ENCODE results near the gene THSD7A. TPM values are rescaled to one million over a fixed set of nuclear protein-coding genes. Genes with fewer than 3 reads are reported as not detected.

Gene THSD7A
- total RNA-seq, 1 experiment from 2014 or later = 0.68 TPM

DNA sequence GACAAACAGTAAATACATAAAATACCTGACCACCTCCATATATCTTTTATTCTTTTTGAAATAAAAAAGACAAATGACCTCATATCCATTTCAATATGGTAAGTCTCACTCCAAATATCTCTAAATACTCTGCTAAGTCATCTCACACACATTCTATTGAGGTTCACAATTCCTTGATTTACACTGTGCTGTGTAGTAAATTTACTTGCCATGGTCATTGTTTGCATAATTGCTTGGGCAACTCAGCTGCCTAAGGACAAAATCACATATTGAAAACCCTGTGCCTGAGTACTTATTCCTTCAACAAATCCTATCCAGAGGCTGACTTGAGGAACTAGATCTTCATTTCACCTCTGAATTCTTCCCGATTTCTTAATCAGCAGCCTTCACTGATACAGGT is 176.4 kb downstream of the THSD7A start:
- Mint-ChIP-seq H3K4me1 (no peaks in the 10 kb centered on the region), H3K4me3 (no peak overlapping the region), H3K27me3 (ENCODE audit: low read depth) (no peaks in the 10 kb centered on the region), H3K27ac (no peak overlapping the region), H3K36me3 (no peaks in the 10 kb centered on the region), H3K9me3 (no peaks in the 10 kb centered on the region)
- DNase-seq (ENCODE audit: low spot score) (no peak), ATAC-seq (no peak)
- POLR2A ChIA-PET = no interaction called here
- CTCF ChIA-PET = no interaction called here
- TF ChIP-seq ZNF396 (CRISPR knock-in tag; IDR thresholded peaks at IDR 0.05; ENCODE audit: borderline replicate concordance) (no peak), NFYB (CRISPR knock-in tag; conservative IDR thresholded peaks at IDR 0.05; ENCODE audit: low read depth) (no peak), FOXJ3 (CRISPR knock-in tag; IDR thresholded peaks at IDR 0.05; ENCODE audit: borderline replicate concordance) (no peak)
- TF ChIP-seq, protein P1, sequence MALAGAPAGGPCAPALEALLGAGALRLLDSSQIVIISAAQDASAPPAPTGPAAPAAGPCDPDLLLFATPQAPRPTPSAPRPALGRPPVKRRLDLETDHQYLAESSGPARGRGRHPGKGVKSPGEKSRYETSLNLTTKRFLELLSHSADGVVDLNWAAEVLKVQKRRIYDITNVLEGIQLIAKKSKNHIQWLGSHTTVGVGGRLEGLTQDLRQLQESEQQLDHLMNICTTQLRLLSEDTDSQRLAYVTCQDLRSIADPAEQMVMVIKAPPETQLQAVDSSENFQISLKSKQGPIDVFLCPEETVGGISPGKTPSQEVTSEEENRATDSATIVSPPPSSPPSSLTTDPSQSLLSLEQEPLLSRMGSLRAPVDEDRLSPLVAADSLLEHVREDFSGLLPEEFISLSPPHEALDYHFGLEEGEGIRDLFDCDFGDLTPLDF (CRISPR knock-in tag; IDR thresholded peaks at IDR 0.05) = no peak

DNA sequence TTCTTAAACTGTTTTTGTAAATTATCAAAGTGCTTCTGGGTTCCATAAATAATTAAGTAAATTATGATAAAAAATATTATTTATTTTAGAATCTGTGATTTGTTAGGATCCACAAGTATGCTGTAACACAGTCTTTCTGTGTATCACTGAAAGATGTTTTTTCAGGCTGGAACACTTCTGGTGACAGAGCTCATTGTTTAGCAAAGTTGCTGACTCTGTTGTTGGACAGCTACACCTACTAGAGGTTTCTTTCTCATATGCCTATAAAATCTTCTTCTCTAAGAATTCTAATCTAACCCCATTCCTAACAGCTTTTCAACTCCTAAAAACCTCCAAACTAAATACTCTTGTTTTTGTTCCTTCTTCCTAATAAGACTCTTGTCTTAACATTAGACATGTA is 176.8 kb downstream of the THSD7A start:
- Mint-ChIP-seq H3K9me3 (no peaks in the 10 kb centered on the region), H3K27ac (no peak overlapping the region), H3K27me3 (ENCODE audit: low read depth) (no peaks in the 10 kb centered on the region), H3K36me3 (no peaks in the 10 kb centered on the region), H3K4me1 (no peaks in the 10 kb centered on the region), H3K4me3 (no peak overlapping the region)
- CTCF ChIA-PET = no interaction called here
- ATAC-seq (no peak), DNase-seq (ENCODE audit: low spot score) (no peak)
- TF ChIP-seq, protein P2, sequence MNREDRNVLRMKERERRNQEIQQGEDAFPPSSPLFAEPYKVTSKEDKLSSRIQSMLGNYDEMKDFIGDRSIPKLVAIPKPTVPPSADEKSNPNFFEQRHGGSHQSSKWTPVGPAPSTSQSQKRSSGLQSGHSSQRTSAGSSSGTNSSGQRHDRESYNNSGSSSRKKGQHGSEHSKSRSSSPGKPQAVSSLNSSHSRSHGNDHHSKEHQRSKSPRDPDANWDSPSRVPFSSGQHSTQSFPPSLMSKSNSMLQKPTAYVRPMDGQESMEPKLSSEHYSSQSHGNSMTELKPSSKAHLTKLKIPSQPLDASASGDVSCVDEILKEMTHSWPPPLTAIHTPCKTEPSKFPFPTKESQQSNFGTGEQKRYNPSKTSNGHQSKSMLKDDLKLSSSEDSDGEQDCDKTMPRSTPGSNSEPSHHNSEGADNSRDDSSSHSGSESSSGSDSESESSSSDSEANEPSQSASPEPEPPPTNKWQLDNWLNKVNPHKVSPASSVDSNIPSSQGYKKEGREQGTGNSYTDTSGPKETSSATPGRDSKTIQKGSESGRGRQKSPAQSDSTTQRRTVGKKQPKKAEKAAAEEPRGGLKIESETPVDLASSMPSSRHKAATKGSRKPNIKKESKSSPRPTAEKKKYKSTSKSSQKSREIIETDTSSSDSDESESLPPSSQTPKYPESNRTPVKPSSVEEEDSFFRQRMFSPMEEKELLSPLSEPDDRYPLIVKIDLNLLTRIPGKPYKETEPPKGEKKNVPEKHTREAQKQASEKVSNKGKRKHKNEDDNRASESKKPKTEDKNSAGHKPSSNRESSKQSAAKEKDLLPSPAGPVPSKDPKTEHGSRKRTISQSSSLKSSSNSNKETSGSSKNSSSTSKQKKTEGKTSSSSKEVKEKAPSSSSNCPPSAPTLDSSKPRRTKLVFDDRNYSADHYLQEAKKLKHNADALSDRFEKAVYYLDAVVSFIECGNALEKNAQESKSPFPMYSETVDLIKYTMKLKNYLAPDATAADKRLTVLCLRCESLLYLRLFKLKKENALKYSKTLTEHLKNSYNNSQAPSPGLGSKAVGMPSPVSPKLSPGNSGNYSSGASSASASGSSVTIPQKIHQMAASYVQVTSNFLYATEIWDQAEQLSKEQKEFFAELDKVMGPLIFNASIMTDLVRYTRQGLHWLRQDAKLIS (CRISPR knock-in tag; IDR thresholded peaks at IDR 0.05; ENCODE audit: borderline replicate concordance) = no peak
- no peak for TF ChIP-seq ZNF219 (CRISPR knock-in tag; IDR thresholded peaks at IDR 0.05; ENCODE audit: borderline replicate concordance)
- TF ChIP-seq, protein P3, sequence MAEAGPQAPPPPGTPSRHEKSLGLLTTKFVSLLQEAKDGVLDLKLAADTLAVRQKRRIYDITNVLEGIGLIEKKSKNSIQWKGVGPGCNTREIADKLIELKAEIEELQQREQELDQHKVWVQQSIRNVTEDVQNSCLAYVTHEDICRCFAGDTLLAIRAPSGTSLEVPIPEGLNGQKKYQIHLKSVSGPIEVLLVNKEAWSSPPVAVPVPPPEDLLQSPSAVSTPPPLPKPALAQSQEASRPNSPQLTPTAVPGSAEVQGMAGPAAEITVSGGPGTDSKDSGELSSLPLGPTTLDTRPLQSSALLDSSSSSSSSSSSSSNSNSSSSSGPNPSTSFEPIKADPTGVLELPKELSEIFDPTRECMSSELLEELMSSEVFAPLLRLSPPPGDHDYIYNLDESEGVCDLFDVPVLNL (CRISPR knock-in tag; IDR thresholded peaks at IDR 0.05; ENCODE audit: borderline replicate concordance, low read depth) = no peak
- TF ChIP-seq MXD4 (CRISPR knock-in tag; IDR thresholded peaks at IDR 0.05; ENCODE audit: borderline replicate concordance) = no peak
- TF ChIP-seq TCF7 (CRISPR knock-in tag; IDR thresholded peaks at IDR 0.05; ENCODE audit: low read depth) = no peak
- TF ChIP-seq ATF1 (CRISPR knock-in tag; IDR thresholded peaks at IDR 0.05) = no peak
- TF ChIP-seq NR2C2 (CRISPR knock-in tag; IDR thresholded peaks at IDR 0.05) = no peak
- TF ChIP-seq ZNF232 (CRISPR knock-in tag; IDR thresholded peaks at IDR 0.05) = no peak
- no peak for TF ChIP-seq NR3C1 (CRISPR knock-in tag; conservative IDR thresholded peaks at IDR 0.05; ENCODE audit: low read depth)
- TF ChIP-seq CBFB (CRISPR knock-in tag; IDR thresholded peaks at IDR 0.05; ENCODE audit: low read depth) = no peak
- no peak for TF ChIP-seq OVOL2 (CRISPR knock-in tag; IDR thresholded peaks at IDR 0.05; ENCODE audit: borderline replicate concordance)
- TF ChIP-seq GRHL2 (CRISPR knock-in tag; IDR thresholded peaks at IDR 0.05; ENCODE audit: insufficient replicate concordance, severe bottlenecking) = no peak
- TF ChIP-seq MYBL2 (CRISPR knock-in tag; IDR thresholded peaks at IDR 0.05) = no peak
- POLR2A ChIA-PET = no interaction called here

DNA sequence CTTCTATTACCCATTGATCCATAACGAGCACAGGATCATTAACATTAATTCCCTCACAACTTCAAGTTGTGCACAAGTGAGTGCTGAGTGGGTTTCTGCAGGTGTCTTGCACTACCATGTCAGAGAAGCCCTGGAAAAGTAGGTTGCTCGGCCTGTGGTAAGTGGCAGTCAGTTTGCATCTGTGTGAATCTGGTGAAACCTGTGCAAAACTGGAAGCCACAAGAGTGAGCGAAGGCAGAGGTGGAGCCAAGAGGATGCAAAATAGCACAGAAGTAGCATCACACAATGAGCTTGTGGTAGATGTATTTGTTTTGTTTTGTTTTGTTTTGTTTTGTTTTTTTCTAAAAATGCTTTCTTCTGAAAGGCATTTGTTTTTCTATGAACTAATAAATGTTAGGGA is 181.5 kb downstream of the THSD7A start:
- Mint-ChIP-seq H3K9me3 (no peaks in the 10 kb centered on the region), H3K4me1 (no peaks in the 10 kb centered on the region), H3K4me3 (no peak overlapping the region), H3K27ac (no peak overlapping the region), H3K27me3 (ENCODE audit: low read depth) (no peaks in the 10 kb centered on the region), H3K36me3 (no peaks in the 10 kb centered on the region)
- DNase-seq (ENCODE audit: low spot score) (no peak), ATAC-seq (no peak)
- CTCF ChIA-PET = no interaction called here
- POLR2A ChIA-PET = no interaction called here
- TF ChIP-seq, protein P4, sequence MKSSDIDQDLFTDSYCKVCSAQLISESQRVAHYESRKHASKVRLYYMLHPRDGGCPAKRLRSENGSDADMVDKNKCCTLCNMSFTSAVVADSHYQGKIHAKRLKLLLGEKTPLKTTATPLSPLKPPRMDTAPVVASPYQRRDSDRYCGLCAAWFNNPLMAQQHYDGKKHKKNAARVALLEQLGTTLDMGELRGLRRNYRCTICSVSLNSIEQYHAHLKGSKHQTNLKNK (CRISPR knock-in tag; IDR thresholded peaks at IDR 0.05) = no peak
- TF ChIP-seq ZNF423 (CRISPR knock-in tag; IDR thresholded peaks at IDR 0.05) = no peak
- TF ChIP-seq, protein P5, sequence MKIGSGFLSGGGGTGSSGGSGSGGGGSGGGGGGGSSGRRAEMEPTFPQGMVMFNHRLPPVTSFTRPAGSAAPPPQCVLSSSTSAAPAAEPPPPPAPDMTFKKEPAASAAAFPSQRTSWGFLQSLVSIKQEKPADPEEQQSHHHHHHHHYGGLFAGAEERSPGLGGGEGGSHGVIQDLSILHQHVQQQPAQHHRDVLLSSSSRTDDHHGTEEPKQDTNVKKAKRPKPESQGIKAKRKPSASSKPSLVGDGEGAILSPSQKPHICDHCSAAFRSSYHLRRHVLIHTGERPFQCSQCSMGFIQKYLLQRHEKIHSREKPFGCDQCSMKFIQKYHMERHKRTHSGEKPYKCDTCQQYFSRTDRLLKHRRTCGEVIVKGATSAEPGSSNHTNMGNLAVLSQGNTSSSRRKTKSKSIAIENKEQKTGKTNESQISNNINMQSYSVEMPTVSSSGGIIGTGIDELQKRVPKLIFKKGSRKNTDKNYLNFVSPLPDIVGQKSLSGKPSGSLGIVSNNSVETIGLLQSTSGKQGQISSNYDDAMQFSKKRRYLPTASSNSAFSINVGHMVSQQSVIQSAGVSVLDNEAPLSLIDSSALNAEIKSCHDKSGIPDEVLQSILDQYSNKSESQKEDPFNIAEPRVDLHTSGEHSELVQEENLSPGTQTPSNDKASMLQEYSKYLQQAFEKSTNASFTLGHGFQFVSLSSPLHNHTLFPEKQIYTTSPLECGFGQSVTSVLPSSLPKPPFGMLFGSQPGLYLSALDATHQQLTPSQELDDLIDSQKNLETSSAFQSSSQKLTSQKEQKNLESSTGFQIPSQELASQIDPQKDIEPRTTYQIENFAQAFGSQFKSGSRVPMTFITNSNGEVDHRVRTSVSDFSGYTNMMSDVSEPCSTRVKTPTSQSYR (CRISPR knock-in tag; IDR thresholded peaks at IDR 0.05) = no peak
- TF ChIP-seq, protein P6, sequence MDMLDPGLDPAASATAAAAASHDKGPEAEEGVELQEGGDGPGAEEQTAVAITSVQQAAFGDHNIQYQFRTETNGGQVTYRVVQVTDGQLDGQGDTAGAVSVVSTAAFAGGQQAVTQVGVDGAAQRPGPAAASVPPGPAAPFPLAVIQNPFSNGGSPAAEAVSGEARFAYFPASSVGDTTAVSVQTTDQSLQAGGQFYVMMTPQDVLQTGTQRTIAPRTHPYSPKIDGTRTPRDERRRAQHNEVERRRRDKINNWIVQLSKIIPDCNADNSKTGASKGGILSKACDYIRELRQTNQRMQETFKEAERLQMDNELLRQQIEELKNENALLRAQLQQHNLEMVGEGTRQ (CRISPR knock-in tag; IDR thresholded peaks at IDR 0.05) = no peak
- no peak for TF ChIP-seq OVOL2 (CRISPR knock-in tag; IDR thresholded peaks at IDR 0.05; ENCODE audit: borderline replicate concordance)
- TF ChIP-seq EMX1 (CRISPR knock-in tag; IDR thresholded peaks at IDR 0.05) = no peak
- TF ChIP-seq FOXK1 (CRISPR knock-in tag; IDR thresholded peaks at IDR 0.05) = no peak
- TF ChIP-seq NR1H2 (CRISPR knock-in tag; IDR thresholded peaks at IDR 0.05) = no peak
- no peak for TF ChIP-seq RORB (CRISPR knock-in tag; IDR thresholded peaks at IDR 0.05)
